Transverse colon (tissue), 4 donors: ENCODE results near the gene ECM1. TPM values are rescaled to one million over a fixed set of nuclear protein-coding genes. Genes with fewer than 3 reads are reported as not detected.

Source experiments
- DNase-seq: peaks from one replicate; pipeline ENCODE4 v3.0.0-alpha.2; 2019
- H3K27ac ChIP-seq, 4 donors: fragments of 200-600 bp; sonication (generic); 2 replicates each; pipeline ENCODE4 v1.5.1; 2016 to 2018; ENCODE audit warnings: inconsistent platforms in 4 of 4
- H3K27me3 ChIP-seq: fragments of 200-600 bp; sonication (generic); 2 replicates; pipeline ENCODE4 v1.5.1; 2017; ENCODE audit warnings: inconsistent platforms
- H3K36me3 ChIP-seq, 4 donors: fragments of 200-600 bp; sonication (generic); 2 replicates each; pipeline ENCODE4 v1.5.1; 2017 to 2019; ENCODE audit warnings: inconsistent platforms in 4 of 4
- H3K4me1 ChIP-seq, 4 donors: fragments of 200-600 bp; sonication (generic); 2 replicates each; pipeline ENCODE4 v1.5.1; 2017 to 2020; ENCODE audit warnings: inconsistent platforms in 4 of 4
- H3K4me3 ChIP-seq, 4 donors: fragments of 200-600 bp; sonication (generic); 1 replicate in 1 of 4; 2 replicates in 3 of 4; pipeline versions ENCODE4 v1.5.1 to v1.6.1; 2017 to 2019; ENCODE audit warnings: inconsistent platforms in 4 of 4
- H3K9me3 ChIP-seq, 2 donors: fragments of 200-600 bp; sonication (generic); 2 replicates each; pipeline ENCODE4 v1.5.1; 2017 to 2019; ENCODE audit warnings: inconsistent platforms in 2 of 2
- EP300 ChIP-seq: sonication (generic); formaldehyde crosslinking; IDR thresholded peaks from one replicate; pipeline ENCODE4 v1.6.1; 2017; ENCODE audit warnings: antibody characterized with exemption, low read depth
- POLR2A ChIP-seq: fragments of 450-650 bp; IDR thresholded peaks from one replicate; pipeline ENCODE4 v1.6.1; 2016; ENCODE audit warnings: antibody characterized with exemption, mild to moderate bottlenecking, moderate library complexity
- POLR2AphosphoS5 ChIP-seq, 3 donors: sonication (generic); formaldehyde crosslinking; IDR thresholded peaks; one replicate each; pipeline ENCODE4 v1.6.1; 2016; ENCODE audit warnings: antibody characterized with exemption in 3 of 3
- WGBS, 2 donors: methylation state at CpG; one replicate each; pipeline ENCODE4 v1.1.5; 2018; ENCODE audit warnings: low coverage in 1 of 2; 5-methylcytosine and 5-hydroxymethylcytosine counted together
- in situ Hi-C, 4 donors: fragments of 200-750 bp; cut with MboI; loops; one replicate each; pipeline versions ENCODE4 v1.15.0 to v1.15.1; 2017; ENCODE audit warnings: low sequenced_read_pairs in 3 of 4, low pct_ligation_motif_present in 1 of 4, low pct_unique_long_range_greater_than_20kb in 1 of 4
- intact Hi-C: fragments of 100-400 bp; cut with DNase I; formaldehyde crosslinking; loops from one replicate; pipeline ENCODE4 v1.15.1; 2023; ENCODE audit warnings: low total_unique reads
- total RNA-seq, 4 donors: library from RNA; depleted of rRNA; stranded (reverse); fragments of >200 nt; gene quantifications; one replicate each; pipeline ENCODE4 v1.1.0, GENCODE V29; 2016
- TF ChIP-seq, protein P1 (sequence below), 5 experiments: fragments of 200-600 bp in 3 of 5; fragments of 450-650 bp in 2 of 5; sonication (generic) in 3 of 5; IDR thresholded peaks; 1 replicate in 2 of 5; 2 replicates in 3 of 5; pipeline ENCODE4 v1.5.1; 2016 to 2017; ENCODE audit warnings: antibody characterized with exemption in 5 of 5, inconsistent platforms in 3 of 5, mild to moderate bottlenecking in 2 of 5, moderate library complexity in 1 of 5

The ECM1 gene
- total RNA-seq, 4 donors from 2014 or later, result 1.5 to 5.4 (median 3.3) TPM

- Histone ChIP-seq H3K4me1 (peaks cover 44 to 67% (median 62%) of the 10 kb centered on the region in 4 donors), H3K36me3 (no peaks in the 10 kb centered on the region), H3K4me3 (peak overlapping the region; percentile 36 to 61 (median 40)), H3K27me3 (no peaks in the 10 kb centered on the region), H3K9me3 (no peaks in the 10 kb centered on the region), H3K27ac (peak overlapping the region; percentile 98 to 99 (median 98))
- in situ Hi-C loops, result loop anchor here in 1 of 4 donors (10.0 kb wide), 1 partner anchor 54 kb away; no protein-coding TSS in a partner anchor
- peak; percentile 92 for DNase-seq
- WGBS, 2 donors, result 15 to 50% methylated on average over 1 to 17 of the region's 17 CpGs
- no peak for TF ChIP-seq POLR2A
- no peak for TF ChIP-seq POLR2AphosphoS5 (IDR thresholded peaks at IDR 0.05)
- no peak for TF ChIP-seq EP300
- TF ChIP-seq, protein P1, sequence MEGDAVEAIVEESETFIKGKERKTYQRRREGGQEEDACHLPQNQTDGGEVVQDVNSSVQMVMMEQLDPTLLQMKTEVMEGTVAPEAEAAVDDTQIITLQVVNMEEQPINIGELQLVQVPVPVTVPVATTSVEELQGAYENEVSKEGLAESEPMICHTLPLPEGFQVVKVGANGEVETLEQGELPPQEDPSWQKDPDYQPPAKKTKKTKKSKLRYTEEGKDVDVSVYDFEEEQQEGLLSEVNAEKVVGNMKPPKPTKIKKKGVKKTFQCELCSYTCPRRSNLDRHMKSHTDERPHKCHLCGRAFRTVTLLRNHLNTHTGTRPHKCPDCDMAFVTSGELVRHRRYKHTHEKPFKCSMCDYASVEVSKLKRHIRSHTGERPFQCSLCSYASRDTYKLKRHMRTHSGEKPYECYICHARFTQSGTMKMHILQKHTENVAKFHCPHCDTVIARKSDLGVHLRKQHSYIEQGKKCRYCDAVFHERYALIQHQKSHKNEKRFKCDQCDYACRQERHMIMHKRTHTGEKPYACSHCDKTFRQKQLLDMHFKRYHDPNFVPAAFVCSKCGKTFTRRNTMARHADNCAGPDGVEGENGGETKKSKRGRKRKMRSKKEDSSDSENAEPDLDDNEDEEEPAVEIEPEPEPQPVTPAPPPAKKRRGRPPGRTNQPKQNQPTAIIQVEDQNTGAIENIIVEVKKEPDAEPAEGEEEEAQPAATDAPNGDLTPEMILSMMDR (IDR thresholded peaks at IDR 0.05), result peak; percentile 83 to 94 (median 90)
- intact Hi-C loops, result loop anchor here (2.0 to 5.0 kb wide), 2 partner anchors 16 to 57 kb away; no protein-coding TSS in a partner anchor
Measured at GRCh38 chr1:150560576-150561253, 52.8 kb downstream of the ECM1 start.

GRCh38 chr1:150561254-150561973, 53.5 kb downstream of the ECM1 start:
- TF ChIP-seq POLR2AphosphoS5 (IDR thresholded peaks at IDR 0.05) (peak; percentile 98 to 99 (median 98)), POLR2A (peak; percentile 96), EP300 (peak; percentile 91)
- TF ChIP-seq, protein P1 (IDR thresholded peaks at IDR 0.05), result peak in 1 of 5 experiments; percentile 52
- Histone ChIP-seq H3K27me3 (no peaks in the 10 kb centered on the region), H3K4me1 (peaks cover 50 to 73% (median 68%) of the 10 kb centered on the region in 4 donors), H3K36me3 (no peaks in the 10 kb centered on the region), H3K4me3 (peak overlapping the region; percentile 36 to 61 (median 40)), H3K27ac (peak overlapping the region; percentile 98 to 99 (median 98)), H3K9me3 (no peaks in the 10 kb centered on the region)
- in situ Hi-C loops (loop anchor here in 1 of 4 donors (10.0 kb wide), 1 partner anchor 53 kb away; no protein-coding TSS in a partner anchor), intact Hi-C loops (loop anchor here (2.0 to 5.0 kb wide), 2 partner anchors 15 to 56 kb away; no protein-coding TSS in a partner anchor)
- DNase-seq, result peak; percentile 96
- 0 to 1% methylated on average over 3 to 32 of the region's 32 CpGs for WGBS, 2 donors

DNA sequence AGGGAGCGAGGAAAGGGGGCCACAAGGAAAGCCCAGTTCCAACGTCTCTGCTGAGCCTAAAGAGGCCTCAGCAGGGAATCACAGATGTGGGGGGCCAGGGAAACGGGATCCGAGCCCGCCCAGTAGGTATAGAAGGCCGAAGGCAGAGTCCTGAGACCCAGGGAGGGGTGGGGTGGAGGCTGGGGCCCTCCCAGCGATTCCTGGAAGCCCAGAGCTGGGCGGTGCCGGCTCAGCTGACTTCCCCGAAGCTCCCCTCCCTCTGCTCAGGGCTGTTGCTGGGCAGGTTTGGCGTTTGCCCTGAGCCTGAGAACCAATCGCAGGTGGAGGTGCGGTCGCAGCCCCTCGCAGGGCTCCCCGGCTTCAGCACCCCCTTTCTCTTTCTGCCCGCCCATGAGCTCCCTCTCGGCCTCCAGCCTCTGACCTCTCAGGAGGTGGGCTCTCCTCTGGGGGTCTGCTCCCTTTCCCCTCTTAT, 54.1 kb downstream of the ECM1 start:
- 0 to 1% methylated on average over 2 to 18 of the region's 18 CpGs for WGBS, 2 donors
- in situ Hi-C loops (loop anchor here in 1 of 4 donors (10.0 kb wide), 1 partner anchor 53 kb away; no protein-coding TSS in a partner anchor), intact Hi-C loops (loop anchor here (2.0 to 5.0 kb wide), 2 partner anchors 15 to 55 kb away; no protein-coding TSS in a partner anchor)
- Histone ChIP-seq H3K4me1 (peaks cover 56 to 78% (median 74%) of the 10 kb centered on the region in 4 donors), H3K27ac (peak overlapping the region; percentile 98 to 99 (median 98)), H3K4me3 (peak overlapping the region; percentile 36 to 61 (median 40)), H3K36me3 (no peaks in the 10 kb centered on the region), H3K27me3 (no peaks in the 10 kb centered on the region), H3K9me3 (no peaks in the 10 kb centered on the region)
- TF ChIP-seq EP300 (peak; percentile 95), POLR2AphosphoS5 (IDR thresholded peaks at IDR 0.05) (peak; percentile 83 to 88 (median 85))
- TF ChIP-seq, protein P1 (IDR thresholded peaks at IDR 0.05), result no peak
- DNase-seq, result peak; percentile 96
